Mesendoderm (in vitro differentiated cells): ENCODE results near the gene LIG4.
"Not testable (repeated sequence)": the region's sequence is repeated elsewhere in the genome, so short reads cannot be mapped to it uniquely, and the experiment has no call there.

ENCODE experiments used
- DNase-seq: peaks from one replicate; pipeline ENCODE4 v3.0.0; 2013
- H2AK5ac ChIP-seq: 2 replicates; pipeline ENCODE4 v1.6.1; 2013; ENCODE audit warnings: low read length, inconsistent platforms
- H2BK120ac ChIP-seq: 2 replicates; pipeline ENCODE4 v1.6.1; 2013; ENCODE audit warnings: low read depth, mild to moderate bottlenecking, low read length, moderate library complexity, mixed read lengths
- H2BK15ac ChIP-seq: replicated peaks from 2 replicates; pipeline ENCODE4 v1.6.1; 2013; ENCODE audit warnings: low read depth, mild to moderate bottlenecking, moderate library complexity
- H2BK5ac ChIP-seq: 2 replicates; pipeline ENCODE4 v1.6.1; 2013; ENCODE audit warnings: low read length, inconsistent platforms
- H3K18ac ChIP-seq: 2 replicates; pipeline ENCODE4 v1.6.1; 2013; ENCODE audit warnings: mild to moderate bottlenecking, low read length, mixed read lengths
- H3K23ac ChIP-seq: one replicate; pipeline ENCODE4 v1.6.1; 2013; ENCODE audit warnings: low read length
- H3K27ac ChIP-seq: 2 replicates; pipeline ENCODE4 v1.5.1; 2013; ENCODE audit warnings: low read depth, mild to moderate bottlenecking, inconsistent platforms, low read length, moderate library complexity
- H3K27me3 ChIP-seq: 2 replicates; pipeline ENCODE4 v1.6.1; 2013; ENCODE audit warnings: low read length, control low read depth, mild to moderate bottlenecking, inconsistent platforms; ENCODE audit not compliant: insufficient read depth, poor library complexity
- H3K36me3 ChIP-seq: 2 replicates; pipeline ENCODE4 v1.6.1; 2013; ENCODE audit warnings: low read length, inconsistent platforms; ENCODE audit not compliant: control insufficient read depth, insufficient read depth
- H3K4ac ChIP-seq: one replicate; pipeline ENCODE4 v1.6.1; 2013; ENCODE audit warnings: low read depth, mild to moderate bottlenecking, low read length, moderate library complexity
- H3K4me1 ChIP-seq: 2 replicates; pipeline ENCODE4 v1.6.1; 2013; ENCODE audit warnings: low read depth, low read length, inconsistent platforms; ENCODE audit not compliant: control insufficient read depth
- H3K4me2 ChIP-seq: 2 replicates; pipeline ENCODE4 v1.6.1; 2013; ENCODE audit warnings: low read length
- H3K4me3 ChIP-seq: 2 replicates; pipeline ENCODE4 v1.5.1; 2013; ENCODE audit warnings: mild to moderate bottlenecking, low read length
- H3K56ac ChIP-seq: one replicate; pipeline ENCODE4 v1.6.1; 2013; ENCODE audit warnings: low read length
- H3K79me1 ChIP-seq: 2 replicates; pipeline ENCODE4 v1.6.1; 2013; ENCODE audit warnings: low read length, inconsistent platforms
- H3K79me2 ChIP-seq: 2 replicates; pipeline ENCODE4 v1.6.1; 2013; ENCODE audit warnings: mild to moderate bottlenecking, low read length; ENCODE audit not compliant: control insufficient read depth, insufficient read depth
- H3K9ac ChIP-seq: 2 replicates; pipeline ENCODE4 v1.6.1; 2013; ENCODE audit warnings: low read length, inconsistent platforms
- H4K5ac ChIP-seq: one replicate; pipeline ENCODE4 v1.6.1; 2013; ENCODE audit warnings: low read length
- H4K8ac ChIP-seq: one replicate; pipeline ENCODE4 v1.6.1; 2013; ENCODE audit warnings: low read depth, mild to moderate bottlenecking, control low read depth, low read length, moderate library complexity
- WGBS: extraction: QIAGEN DNeasy Blood & Tissue Kit; methylation state at CpG from one replicate; pipeline ENCODE4 v1.1.7; 2013; ENCODE audit warnings: low lambda C conversion rate, missing lambda C conversion rate; ENCODE audit not compliant: insufficient coverage; ENCODE audit errors: extremely low coverage; 5-methylcytosine and 5-hydroxymethylcytosine counted together

The LIG4 gene

GRCh38 chr13:108218044-108218974 is 3.0 kb upstream of the LIG4 start, which contains the start of gene ABHD13:
Gene ABHD13, plus strand, starts transcription at chr13:108218392. Its CDS starts 10,827 bp downstream, at chr13:108229219.
- H3K4ac ChIP-seq = peak within 1 kb of the TSS; percentile 78
- H4K5ac ChIP-seq = no peak within 1 kb of the TSS
- no CpG with 5 or more reads among the region's 93 CpGs for WGBS

GRCh38 chr13:108217307-108218043 is 2.1 kb upstream of the LIG4 start:
- Histone ChIP-seq H3K4me2 (peak overlapping the region; percentile 77), H3K9ac (peak overlapping the region; percentile 79), H3K4me3 (peak overlapping the region; percentile 37), H3K56ac (peak overlapping the region; percentile 90), H3K18ac (peak overlapping the region; percentile 4), H3K4ac (peak overlapping the region; percentile 78), H4K8ac (peak overlapping the region; percentile 87), H3K79me2 (peaks cover 19% of the 10 kb centered on the region)
- H3K36me3 ChIP-seq, H3K27ac ChIP-seq, H3K4me1 ChIP-seq, H2BK15ac ChIP-seq, H2BK5ac ChIP-seq, H2AK5ac ChIP-seq, H3K27me3 ChIP-seq, H3K23ac ChIP-seq, H2BK120ac ChIP-seq, DNase-seq, H3K79me1 ChIP-seq, H4K5ac ChIP-seq: not testable (repeated sequence)
- WGBS = no CpG with 5 or more reads among the region's 27 CpGs

More at GRCh38 chr13:108218044-108218974, 3.0 kb upstream of the LIG4 start, which contains the start of gene ABHD13:
- no peak within 1 kb of the TSS for H2BK15ac ChIP-seq
- peak within 1 kb of the TSS; percentile 83 for H3K9ac ChIP-seq
- no peak within 1 kb of the TSS for H3K23ac ChIP-seq
- H4K8ac ChIP-seq = peak within 1 kb of the TSS; percentile 87
- peak; percentile 96 for DNase-seq
- no peak within 1 kb of the TSS for H2BK120ac ChIP-seq
- H3K4me3 ChIP-seq = peak within 1 kb of the TSS; percentile 74
- H3K18ac ChIP-seq = peak within 1 kb of the TSS; percentile 98
- H2BK5ac ChIP-seq = no peak within 1 kb of the TSS
- H3K27ac ChIP-seq = peak within 1 kb of the TSS; percentile 73
- peak within 1 kb of the TSS; percentile 94 for H3K56ac ChIP-seq
- peak within 1 kb of the TSS; percentile 79 for H3K4me2 ChIP-seq
- no peaks in the 10 kb centered on the region for H3K4me1 ChIP-seq
- no peaks in the 10 kb centered on the region for H3K27me3 ChIP-seq
- peaks cover 6% of the 10 kb centered on the region for H3K79me1 ChIP-seq
- no peaks in the 10 kb centered on the region for H3K36me3 ChIP-seq
- H2AK5ac ChIP-seq = no peak within 1 kb of the TSS
- peaks cover 19% of the 10 kb centered on the region for H3K79me2 ChIP-seq

- H4K5ac ChIP-seq = no peak overlapping the region
- H3K36me3 ChIP-seq = no peaks in the 10 kb centered on the region
- no peak overlapping the region for H2AK5ac ChIP-seq
- H3K4me2 ChIP-seq = peak overlapping the region; percentile 98
- H3K27ac ChIP-seq = no peak overlapping the region
- no peaks in the 10 kb centered on the region for H3K4me1 ChIP-seq
- peak overlapping the region; percentile 64 for H3K4me3 ChIP-seq
- H3K4ac ChIP-seq = no peak overlapping the region
- H3K23ac ChIP-seq = no peak overlapping the region
- H2BK15ac ChIP-seq = no peak overlapping the region
- peaks cover 2% of the 10 kb centered on the region for H3K79me1 ChIP-seq
- H3K56ac ChIP-seq = peak overlapping the region; percentile 78
- peak overlapping the region; percentile 31 for H2BK120ac ChIP-seq
- no peak overlapping the region for H4K8ac ChIP-seq
- peak overlapping the region; percentile 42 for H3K18ac ChIP-seq
- H3K9ac ChIP-seq = peak overlapping the region; percentile 62
- WGBS = no CpG with 5 or more reads among the region's 41 CpGs
- DNase-seq = peak; percentile 83
- no peaks in the 10 kb centered on the region for H3K27me3 ChIP-seq
- H3K79me2 ChIP-seq = peaks cover 9% of the 10 kb centered on the region
- no peak overlapping the region for H2BK5ac ChIP-seq
Observed at GRCh38 chr13:108214441-108215271, 680 bp downstream of the LIG4 start.

- no peak overlapping the region for H2AK5ac ChIP-seq
- no peak overlapping the region for H3K4me3 ChIP-seq
- H3K27me3 ChIP-seq = no peaks in the 10 kb centered on the region
- no peak overlapping the region for H3K56ac ChIP-seq
- no peak overlapping the region for H2BK120ac ChIP-seq
- H3K79me2 ChIP-seq = peaks cover 3% of the 10 kb centered on the region
- no peaks in the 10 kb centered on the region for H3K4me1 ChIP-seq
- no peak overlapping the region for H3K27ac ChIP-seq
- H4K8ac ChIP-seq = no peak overlapping the region
- H3K23ac ChIP-seq = no peak overlapping the region
- H3K36me3 ChIP-seq = no peaks in the 10 kb centered on the region
- no peak overlapping the region for H3K4me2 ChIP-seq
- no CpG with 5 or more reads among the region's 5 CpGs for WGBS
- H4K5ac ChIP-seq = no peak overlapping the region
- H3K18ac ChIP-seq = no peak overlapping the region
- H2BK5ac ChIP-seq = no peak overlapping the region
- H3K4ac ChIP-seq = no peak overlapping the region
- H3K79me1 ChIP-seq = no peaks in the 10 kb centered on the region
- peak overlapping the region; percentile 62 for H3K9ac ChIP-seq
- DNase-seq = no peak
- H2BK15ac ChIP-seq = no peak overlapping the region
Observed at GRCh38 chr13:108213946-108214345, 1.4 kb downstream of the LIG4 start.

- no peak for DNase-seq
- no CpG with 5 or more reads among the region's 4 CpGs for WGBS
- H3K56ac ChIP-seq = no peak overlapping the region
Observed at GRCh38 chr13:108212886-108213285, 2.5 kb downstream of the LIG4 start.

More at GRCh38 chr13:108212886-108213285, 2.5 kb downstream of the LIG4 start:
- no peak overlapping the region for H3K9ac ChIP-seq
- no peak overlapping the region for H3K27ac ChIP-seq
- no peak overlapping the region for H2BK120ac ChIP-seq
- H3K4ac ChIP-seq = no peak overlapping the region
- H3K79me1 ChIP-seq = no peaks in the 10 kb centered on the region
- H3K36me3 ChIP-seq = no peaks in the 10 kb centered on the region
- H3K4me1 ChIP-seq = no peaks in the 10 kb centered on the region
- H4K8ac ChIP-seq = no peak overlapping the region
- no peak overlapping the region for H3K23ac ChIP-seq
- H3K27me3 ChIP-seq = no peaks in the 10 kb centered on the region
- H2BK15ac ChIP-seq = no peak overlapping the region
- no peaks in the 10 kb centered on the region for H3K79me2 ChIP-seq
- no peak overlapping the region for H3K4me3 ChIP-seq
- no peak overlapping the region for H3K4me2 ChIP-seq
- H4K5ac ChIP-seq = no peak overlapping the region
- no peak overlapping the region for H3K18ac ChIP-seq
- H2BK5ac ChIP-seq = no peak overlapping the region
- no peak overlapping the region for H2AK5ac ChIP-seq
